Pulmonary artery endothelial cell (primary cell): ENCODE data around the gene KRT75. TPM values are rescaled to one million over a fixed set of nuclear protein-coding genes. Genes with fewer than 3 reads are reported as not detected.

Experiments used
- DNase-seq: peaks from one replicate; pipeline ENCODE4 v3.0.0-alpha.2; 2011; ENCODE audit warnings: low read depth, low spot score
- total RNA-seq: library from RNA; depleted of rRNA; stranded (reverse); fragments of >200 nt; gene quantifications from 2 replicates; pipeline ENCODE4 v1.2.3, GENCODE V29; 2014

Gene KRT75
- total RNA-seq, 1 donor from 2014 or later = not detected

GRCh38 chr12:52394836-52395405, 39.2 kb downstream of the KRT75 start:
- no peak for DNase-seq

DNA sequence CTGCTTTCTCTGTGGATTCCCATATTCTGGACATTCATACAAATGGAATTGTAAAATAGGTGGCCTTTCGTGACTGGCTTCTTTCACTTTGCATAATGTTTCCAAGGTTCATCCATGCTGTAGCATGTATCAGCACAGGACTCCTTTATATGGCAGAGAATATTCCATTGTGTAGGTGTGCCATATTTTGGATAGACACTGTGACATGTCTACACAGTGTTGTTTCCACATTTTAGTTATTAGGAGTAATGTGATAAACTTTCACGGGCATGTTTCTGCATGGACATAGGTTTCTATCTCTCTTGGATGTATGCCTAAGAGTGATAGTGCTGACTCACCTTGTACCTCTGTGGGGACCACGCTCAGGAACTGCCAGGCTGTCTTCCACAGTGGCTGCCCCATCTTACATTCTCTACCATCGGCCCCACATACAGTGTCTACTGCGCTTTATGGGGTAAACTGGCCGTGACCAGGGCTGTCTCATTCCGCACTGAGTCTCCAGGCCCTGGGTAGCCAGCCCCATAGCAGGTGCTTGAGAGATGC, 41.6 kb downstream of the KRT75 start:
- DNase-seq = no peak

DNA sequence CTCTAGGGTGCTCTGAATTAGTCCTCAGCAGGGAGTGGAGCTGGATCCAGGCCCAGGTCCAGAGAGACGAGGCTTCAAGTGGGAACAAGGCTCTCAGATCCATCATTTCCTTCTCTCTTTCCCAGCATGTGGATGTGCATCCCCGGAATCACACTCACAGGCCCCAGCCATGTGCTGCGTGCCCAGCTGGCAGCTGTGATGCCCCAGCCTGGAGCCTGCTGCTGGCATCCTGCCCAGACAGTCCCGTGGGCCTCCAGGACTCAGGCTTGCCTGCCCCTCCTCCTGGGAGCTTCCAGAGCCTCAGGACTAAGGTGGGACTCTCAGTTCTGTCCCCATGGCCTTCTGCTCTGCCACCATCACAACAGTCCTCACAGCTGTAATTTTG, 42.6 kb downstream of the KRT75 start:
- no peak for DNase-seq

GRCh38 chr12:52390739-52391617, 43.2 kb downstream of the KRT75 start:
- DNase-seq = no peak

- DNase-seq = no peak
Observed at GRCh38 chr12:52389313-52390207, 44.6 kb downstream of the KRT75 start.

DNA sequence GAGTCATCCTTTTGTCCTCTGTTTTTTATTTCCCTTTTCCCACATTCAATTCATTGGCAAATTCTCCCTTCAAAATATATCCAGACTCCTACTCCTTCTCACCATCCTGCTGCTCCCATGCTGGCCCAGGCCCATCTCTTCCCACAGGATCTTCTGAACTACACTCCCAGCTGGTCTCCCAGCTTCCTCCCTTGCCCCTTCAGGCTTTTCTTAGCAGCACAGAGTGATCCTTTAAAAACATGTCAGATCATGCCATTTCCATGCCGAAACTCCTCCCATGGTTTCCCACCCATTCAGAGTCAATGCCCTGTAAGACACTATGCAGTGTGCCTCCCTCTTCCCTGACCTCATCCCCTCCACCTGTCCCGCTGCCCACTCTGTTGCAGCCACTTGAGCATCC, 46.3 kb downstream of the KRT75 start:
- no peak for DNase-seq

DNA sequence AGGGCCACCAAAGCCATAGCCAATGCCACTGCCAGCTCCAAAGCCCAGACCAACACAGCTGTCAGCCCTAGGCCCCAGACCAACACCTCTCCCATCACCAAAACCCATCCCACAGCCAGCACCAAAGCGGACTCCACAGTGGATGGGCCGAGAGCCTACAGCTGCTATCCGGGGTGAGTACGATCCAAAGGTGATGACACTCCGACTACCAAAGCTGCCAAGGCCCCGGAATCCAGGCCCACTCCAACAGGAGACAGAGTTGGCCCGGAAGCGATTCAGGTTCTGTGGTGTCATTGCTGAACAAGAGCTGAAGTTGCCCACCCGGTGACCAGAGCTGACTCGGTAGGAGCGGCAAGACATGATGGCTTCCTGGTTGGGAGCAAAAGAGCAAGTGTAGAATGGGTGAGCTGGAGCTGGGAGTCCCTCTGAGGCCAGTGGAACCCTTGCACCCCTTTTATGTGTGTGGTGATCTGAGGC, 48.9 kb downstream of the KRT75 start, which contains the start of gene KRT84:
TSS of gene KRT84 (minus strand) at position 427 of the 477 bp plus-strand sequence. CDS start at position 360, 67 bp downstream.
- no peak for DNase-seq

DNA sequence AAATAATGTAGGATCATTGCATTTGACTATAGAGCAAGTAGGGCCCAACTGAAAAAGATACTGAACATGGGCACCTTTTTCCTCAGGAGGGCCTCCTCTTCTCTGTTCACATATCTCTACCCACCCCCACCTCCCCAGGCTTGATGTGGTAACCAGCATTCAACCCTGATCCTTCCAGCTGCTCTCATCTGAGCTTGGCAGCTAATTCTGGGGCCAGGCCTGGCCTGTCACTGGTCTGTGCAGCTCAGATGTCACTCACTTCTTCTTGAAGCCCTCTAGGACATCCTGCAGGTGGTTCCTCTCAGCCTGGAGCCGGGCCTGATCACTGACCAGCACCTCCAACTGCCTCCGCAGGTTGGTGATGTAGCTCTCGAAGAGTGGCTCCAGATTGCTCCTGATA, 50.8 kb downstream of the KRT75 start:
- DNase-seq = no peak

- no peak for DNase-seq
Observed at GRCh38 chr12:52382854-52383253, 51.3 kb downstream of the KRT75 start.

DNA sequence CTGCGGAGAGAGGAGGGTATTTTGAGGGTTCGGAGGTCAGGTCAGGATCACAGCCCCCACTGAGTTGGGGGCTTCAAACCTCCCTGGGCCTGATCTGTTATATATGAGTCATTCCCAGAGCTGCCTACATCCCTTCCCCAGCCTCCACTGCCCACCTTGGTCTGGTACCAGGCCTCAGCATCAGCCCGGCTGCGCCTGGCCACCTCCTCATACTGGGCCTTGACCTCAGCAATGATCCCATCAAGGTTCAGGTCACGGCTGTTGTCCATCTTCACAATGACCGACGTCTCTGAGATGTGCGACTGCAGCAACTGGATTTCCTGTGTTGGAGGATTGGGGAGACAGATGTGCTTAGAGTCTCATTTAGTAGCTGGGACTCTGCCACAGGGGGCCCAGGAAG, 53.0 kb downstream of the KRT75 start:
- DNase-seq = no peak

DNA sequence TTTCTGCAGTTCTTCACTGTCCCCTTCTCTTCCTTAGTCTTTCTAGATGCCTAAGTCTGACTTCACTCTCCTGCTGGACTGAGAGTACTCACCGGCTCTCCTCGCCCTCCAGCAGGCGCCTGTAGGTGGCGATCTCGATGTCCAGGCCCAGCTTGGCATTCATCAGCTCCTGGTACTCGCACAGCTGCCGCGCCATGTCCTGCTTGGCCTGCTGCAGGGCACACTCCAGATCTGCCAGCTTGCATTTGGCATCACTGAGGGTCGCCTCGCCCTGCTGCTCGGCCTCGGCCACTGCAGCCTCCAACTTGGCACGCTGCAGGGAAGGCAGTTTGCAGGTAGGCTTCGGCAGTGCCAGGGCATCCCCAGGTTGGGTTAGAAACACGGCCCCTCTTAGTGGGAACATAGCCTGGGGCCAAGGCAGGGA, 53.9 kb downstream of the KRT75 start:
- DNase-seq = no peak

DNA sequence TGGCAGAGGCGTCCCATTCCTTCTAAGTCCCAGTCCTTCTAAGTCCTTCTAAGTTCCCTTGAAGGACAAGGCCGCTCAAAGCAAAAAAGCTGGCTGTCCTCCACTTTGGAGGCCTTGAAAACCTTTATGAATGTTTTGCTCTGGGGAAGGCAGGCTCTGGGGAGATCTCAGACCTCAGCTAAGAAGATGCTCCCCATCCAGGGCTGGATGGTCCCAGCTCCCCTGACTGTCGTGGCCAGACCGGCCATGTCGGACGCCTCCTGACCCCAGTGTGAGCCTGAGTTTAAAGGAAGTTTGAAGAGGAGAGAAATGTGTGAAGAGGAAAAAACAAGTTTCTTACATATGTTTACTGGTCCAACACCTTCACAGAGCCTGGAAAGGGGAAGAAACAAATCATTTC, 54.6 kb downstream of the KRT75 start:
- DNase-seq = no peak

GRCh38 chr12:52378091-52378490, 56.1 kb downstream of the KRT75 start:
- DNase-seq = no peak

- DNase-seq = no peak
Observed at GRCh38 chr12:52377266-52377665, 56.9 kb downstream of the KRT75 start.

Other genes with a start within 250 kb of the KRT75 start
- gene KRT80, start 242.4 kb downstream of the KRT75 start, total RNA-seq = 2.0 and 4.9 TPM in 2 replicates
- 288 and 399 TPM in 2 replicates for gene KRT7, start 201.1 kb downstream of the KRT75 start, total RNA-seq
- gene KRT86, start 159.7 kb downstream of the KRT75 start, total RNA-seq = 0.07 TPM in 1 of 2 replicates, not detected in the other
- gene KRT81, start 142.8 kb downstream of the KRT75 start, total RNA-seq = not detected in 2 replicates
- not detected in 2 replicates for gene KRT83, start 113.0 kb downstream of the KRT75 start, total RNA-seq
- gene KRT85, start 66.9 kb downstream of the KRT75 start, total RNA-seq = under 0.01 TPM in 1 of 2 replicates, not detected in the other
- gene KRT84, start 48.7 kb downstream of the KRT75 start, total RNA-seq = not detected in 2 replicates
- not detected in 2 replicates for gene KRT82, start 28.0 kb downstream of the KRT75 start, total RNA-seq
- 0.07 and 0.18 TPM in 2 replicates for gene KRT6B, start 17.8 kb upstream of the KRT75 start, total RNA-seq
- gene KRT6C, start 39.4 kb upstream of the KRT75 start, total RNA-seq = 0.07 TPM in 1 of 2 replicates, not detected in the other
- 0.79 and 12.6 TPM in 2 replicates for gene KRT6A, start 58.9 kb upstream of the KRT75 start, total RNA-seq
- gene KRT5, start 86.0 kb upstream of the KRT75 start, total RNA-seq = 0.66 and 2.0 TPM in 2 replicates
- not detected in 2 replicates for gene KRT71, start 118.8 kb upstream of the KRT75 start, total RNA-seq
- gene KRT74, start 139.5 kb upstream of the KRT75 start, total RNA-seq = not detected in 2 replicates
- not detected in 2 replicates for gene KRT72, start 167.1 kb upstream of the KRT75 start, total RNA-seq
- gene KRT73, start 184.2 kb upstream of the KRT75 start, total RNA-seq = not detected in 2 replicates
- not detected in 2 replicates for gene KRT2, start 217.8 kb upstream of the KRT75 start, total RNA-seq
- not detected in 2 replicates for gene KRT1, start 246.0 kb upstream of the KRT75 start, total RNA-seq